Retina (tissue), 1 donor: ENCODE results near the gene CAPN15.

Source experiments
- DNase-seq: peaks from one replicate; pipeline ENCODE4 v3.0.0-alpha.2; 2016

Gene CAPN15

GRCh38 chr16:580141-580945 lies 52.8 kb downstream of the CAPN15 start:
- DNase-seq, result no peak

- DNase-seq, result no peak
These were observed 53.5 kb downstream of the CAPN15 start for GRCh38 chr16:580946-581498.

GRCh38 chr16:582218-582613 lies 54.7 kb downstream of the CAPN15 start:
- DNase-seq, result no peak

GRCh38 chr16:582614-583331 lies 55.3 kb downstream of the CAPN15 start:
- no peak for DNase-seq

- DNase-seq, result no peak
These were observed 55.9 kb downstream of the CAPN15 start for GRCh38 chr16:583470-583814.

GRCh38 chr16:583815-584591 lies 56.5 kb downstream of the CAPN15 start:
- no peak for DNase-seq

GRCh38 chr16:585351-585750 lies 57.8 kb downstream of the CAPN15 start:
- no peak for DNase-seq

- no peak for DNase-seq
These were observed 58.6 kb downstream of the CAPN15 start for GRCh38 chr16:586047-586644.

- no peak for DNase-seq
These were observed 59.4 kb downstream of the CAPN15 start for GRCh38 chr16:586645-587590.

- DNase-seq, result peak; percentile 73
These were observed 61.1 kb downstream of the CAPN15 start for GRCh38 chr16:588639-588888.

GRCh38 chr16:588889-589657 lies 61.6 kb downstream of the CAPN15 start:
- peak; percentile 100 for DNase-seq

GRCh38 chr16:589658-590187 lies 62.2 kb downstream of the CAPN15 start, which contains the start of gene RAB40C:
Gene RAB40C (plus strand): TSS chr16:590066. CDS start chr16:590292, 226 bp downstream.
- peak; percentile 98 for DNase-seq

- peak; percentile 64 for DNase-seq
These were observed 62.8 kb downstream of the CAPN15 start for GRCh38 chr16:590188-590814.

GRCh38 chr16:590815-591200 lies 63.3 kb downstream of the CAPN15 start:
- no peak for DNase-seq

GRCh38 chr16:591231-591630 lies 63.7 kb downstream of the CAPN15 start:
- DNase-seq, result no peak

- no peak for DNase-seq
These were observed 64.5 kb downstream of the CAPN15 start for GRCh38 chr16:591892-592517.

GRCh38 chr16:592518-593306 lies 65.2 kb downstream of the CAPN15 start:
- DNase-seq, result no peak

- no peak for DNase-seq
These were observed 65.9 kb downstream of the CAPN15 start for GRCh38 chr16:593406-593805.

GRCh38 chr16:593807-594206 lies 66.3 kb downstream of the CAPN15 start:
- no peak for DNase-seq
